Right hindlimb (tissue), 1 donor: ENCODE data around the gene MADD.

Source experiments
- DNase-seq: peaks from one replicate; pipeline ENCODE4 v3.0.0-alpha.2; 2018

The MADD gene

DNA sequence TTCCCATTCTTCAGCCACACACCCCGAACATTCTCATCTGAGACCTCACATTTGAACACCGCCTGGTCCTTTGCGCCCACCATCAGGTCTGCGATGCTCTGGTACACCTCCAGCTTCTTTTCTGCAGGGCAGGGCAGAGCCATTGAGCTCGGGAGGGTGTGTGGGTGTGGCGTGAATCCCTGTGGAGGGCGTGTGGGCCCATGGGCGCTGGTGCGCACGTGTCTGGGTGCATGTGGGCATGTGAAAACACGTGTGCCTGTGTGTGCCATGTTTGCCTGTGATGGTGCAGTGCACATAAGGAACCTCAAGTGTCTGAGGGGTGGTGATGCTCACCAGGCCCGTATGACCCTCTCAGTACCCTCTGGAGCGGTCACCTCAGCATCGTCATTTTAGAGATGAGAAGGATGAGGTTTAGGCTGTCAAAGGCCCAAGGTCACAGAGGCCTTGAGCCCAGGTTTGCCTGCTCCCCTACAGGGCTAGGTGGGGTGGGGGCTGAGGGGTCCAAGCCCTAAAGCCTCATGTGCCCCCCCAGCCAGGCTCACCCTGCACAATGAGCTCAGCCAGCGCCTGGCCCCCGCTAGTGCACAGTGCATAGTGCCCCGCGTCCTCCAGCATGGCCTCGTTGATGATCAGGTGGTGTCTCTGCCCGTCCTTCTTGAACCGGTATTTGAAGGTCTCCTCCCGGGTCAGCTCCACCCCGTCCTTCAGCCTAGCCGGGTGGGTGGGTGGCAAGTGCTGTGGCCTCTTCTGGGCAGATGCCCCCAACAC lies 72.3 kb downstream of the MADD start:
- no peak for DNase-seq

DNA sequence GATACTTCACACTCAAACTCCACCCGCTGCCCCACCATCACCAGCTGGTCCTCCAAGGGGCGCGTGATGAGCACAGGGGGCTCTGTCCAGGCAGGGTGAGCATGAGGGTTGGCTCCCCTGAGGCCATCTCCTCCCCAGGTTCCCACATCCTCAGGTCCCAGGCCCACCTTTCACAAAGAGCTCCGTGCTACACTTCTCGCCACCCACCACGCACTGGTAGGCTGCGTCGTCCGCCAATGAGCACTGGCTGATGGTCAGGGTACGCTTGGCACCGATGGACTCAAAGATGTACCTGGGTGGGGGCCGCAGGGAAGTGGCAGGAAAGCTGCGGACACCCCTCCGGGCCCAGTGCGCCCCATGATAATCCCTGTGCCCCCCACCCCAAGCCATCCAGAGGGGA lies 72.9 kb downstream of the MADD start:
- DNase-seq = no peak

DNA sequence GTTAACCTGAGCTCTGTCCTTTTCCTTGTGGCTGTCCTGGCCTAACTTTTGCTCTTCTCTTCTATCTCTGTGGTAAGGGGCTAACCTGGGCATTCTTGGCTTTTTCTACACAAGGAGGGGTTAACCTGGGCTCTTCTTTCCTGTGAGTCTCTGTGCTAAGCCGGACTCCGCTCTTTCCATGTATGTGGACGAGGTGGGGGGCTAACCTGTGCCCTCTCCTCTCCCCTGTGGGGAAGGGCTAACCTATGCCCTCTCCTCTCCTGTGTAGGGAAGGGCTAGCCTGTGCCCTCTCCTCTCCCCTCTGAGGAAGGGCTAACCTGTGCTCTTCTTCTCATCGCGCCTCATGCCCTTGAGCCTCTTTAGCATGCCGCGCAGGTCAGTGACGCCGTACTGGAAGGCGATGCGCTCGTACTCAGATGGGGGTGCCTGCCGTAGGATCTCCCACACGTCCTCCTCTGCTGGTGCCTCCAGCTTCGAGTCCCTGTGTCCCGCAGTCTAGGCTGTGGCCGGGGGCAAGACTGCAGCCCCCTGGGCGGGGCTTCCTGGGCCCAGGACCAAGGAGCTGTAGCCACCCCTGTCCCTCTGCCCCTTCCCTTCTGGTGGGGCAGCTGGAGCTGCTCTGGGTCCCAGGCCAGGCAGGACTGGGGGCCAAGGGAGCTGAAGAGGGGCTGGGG lies 76.1 kb downstream of the MADD start:
- no peak for DNase-seq

DNA sequence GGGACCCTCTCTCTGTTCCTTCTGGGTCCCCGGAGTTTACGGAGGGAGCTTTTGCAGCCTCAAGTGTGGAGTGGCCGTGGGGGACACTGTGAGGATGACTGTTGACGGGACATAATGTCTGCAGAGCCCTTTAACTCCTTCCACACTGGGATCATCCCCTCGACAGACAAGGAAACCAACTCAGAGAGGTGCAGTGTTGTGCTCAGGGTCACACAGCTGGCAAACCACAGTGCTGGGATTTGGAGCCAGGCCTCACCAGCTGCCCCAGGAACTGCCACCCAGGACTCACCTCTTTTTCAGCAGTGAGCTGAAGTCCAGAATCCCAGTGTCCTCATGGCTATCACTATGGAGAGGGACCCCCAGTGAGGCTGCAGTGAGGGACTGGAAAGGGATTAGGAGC lies 77.2 kb downstream of the MADD start:
- DNase-seq = no peak

DNA sequence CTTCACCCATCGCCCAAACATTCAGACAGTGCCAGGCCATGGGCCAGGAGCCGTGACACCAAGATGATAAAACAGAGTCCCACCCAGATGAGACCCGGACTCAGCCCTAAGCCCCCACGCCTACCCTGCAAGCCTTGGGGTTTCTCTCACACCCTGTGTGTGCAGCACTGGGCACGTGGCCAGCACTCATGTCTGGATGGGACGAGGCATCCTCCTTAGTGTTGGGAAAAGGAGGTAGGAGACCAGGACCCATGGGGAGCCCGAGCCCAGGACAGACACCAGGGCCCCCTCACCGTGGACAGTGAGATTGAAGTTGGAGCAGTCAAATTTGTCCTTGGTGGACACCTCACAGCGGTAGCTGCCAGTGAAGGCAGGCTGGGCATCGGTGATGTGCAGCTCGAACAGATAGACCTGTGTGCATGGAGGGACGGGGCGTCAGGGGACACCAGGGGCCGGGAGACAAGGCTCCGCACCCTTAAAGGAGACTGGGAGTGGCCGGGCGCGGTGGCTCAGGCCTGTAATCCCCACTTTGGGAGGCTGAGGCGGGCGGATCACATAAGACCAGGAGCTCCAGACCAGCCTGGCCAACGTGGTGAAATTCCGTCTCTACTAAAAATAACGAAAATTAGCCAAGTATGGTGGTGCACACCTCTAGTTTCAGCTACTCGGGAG lies 78.3 kb downstream of the MADD start:
- DNase-seq = no peak

DNA sequence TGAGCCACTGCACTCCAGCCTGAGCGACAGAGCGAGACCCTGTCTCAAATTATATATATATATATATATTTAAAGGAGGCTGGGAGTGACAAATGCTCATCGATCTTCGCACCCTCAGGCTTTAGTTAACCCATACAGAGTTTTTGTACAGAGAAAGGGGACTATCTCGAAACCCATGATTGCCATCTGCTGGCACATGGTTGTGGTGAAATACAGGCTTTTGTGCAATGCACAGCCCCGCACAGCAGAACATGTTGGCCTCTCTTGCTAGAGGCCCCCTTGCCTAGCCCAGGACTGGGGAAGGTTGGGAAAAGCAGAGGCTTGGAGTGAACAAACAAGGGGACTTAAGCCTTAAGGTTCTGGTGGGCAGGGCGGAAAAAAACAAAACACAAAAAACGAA lies 78.9 kb downstream of the MADD start:
- no peak for DNase-seq

DNA sequence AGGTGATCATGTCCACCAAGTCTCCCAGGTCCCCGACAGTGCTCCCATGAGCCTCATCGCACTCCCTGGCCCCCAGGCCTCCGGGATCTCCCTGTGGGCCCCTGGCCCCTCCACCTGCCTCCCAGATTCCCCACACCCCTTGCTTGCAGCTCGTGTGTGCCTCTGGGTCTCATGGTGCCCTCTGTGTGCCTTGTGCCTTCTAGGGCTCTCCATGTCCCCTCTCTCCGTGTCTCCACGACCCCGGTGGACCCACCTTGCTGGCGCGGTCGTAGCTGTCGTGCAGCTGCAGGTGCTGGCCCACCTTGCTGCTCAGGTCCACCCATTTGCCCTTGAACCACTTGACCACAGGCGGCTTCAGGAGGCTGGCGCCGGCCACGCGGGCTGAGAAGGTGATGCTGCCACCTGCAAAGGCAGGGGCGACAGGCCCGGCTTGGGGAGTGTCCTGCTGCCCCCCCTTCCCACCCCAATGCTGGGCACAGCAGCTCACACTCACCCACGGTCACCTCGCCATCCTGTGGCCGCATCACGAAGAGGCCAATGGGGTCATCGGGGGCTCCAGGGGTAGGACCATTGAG lies 79.7 kb downstream of the MADD start:
- no peak for DNase-seq

DNA sequence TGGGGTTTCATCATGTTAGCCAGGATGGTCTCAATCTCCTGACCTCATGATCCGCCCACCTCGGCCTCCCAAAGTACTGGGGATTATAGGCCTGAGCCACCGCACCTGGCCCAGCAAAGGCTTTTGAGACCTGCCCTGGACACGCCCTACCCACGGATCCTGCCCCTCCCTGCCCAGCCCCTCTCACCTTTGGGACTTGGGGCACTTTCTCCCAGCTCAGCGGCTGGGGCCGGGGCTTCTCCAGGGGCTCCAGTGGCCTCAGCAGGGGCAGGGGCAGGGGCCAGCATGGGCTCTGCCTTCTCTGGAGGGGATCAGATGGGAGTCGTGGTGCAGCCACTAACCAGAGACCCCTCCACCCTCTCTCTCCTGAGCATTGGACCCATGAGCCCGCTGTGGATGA lies 80.4 kb downstream of the MADD start:
- DNase-seq = no peak

DNA sequence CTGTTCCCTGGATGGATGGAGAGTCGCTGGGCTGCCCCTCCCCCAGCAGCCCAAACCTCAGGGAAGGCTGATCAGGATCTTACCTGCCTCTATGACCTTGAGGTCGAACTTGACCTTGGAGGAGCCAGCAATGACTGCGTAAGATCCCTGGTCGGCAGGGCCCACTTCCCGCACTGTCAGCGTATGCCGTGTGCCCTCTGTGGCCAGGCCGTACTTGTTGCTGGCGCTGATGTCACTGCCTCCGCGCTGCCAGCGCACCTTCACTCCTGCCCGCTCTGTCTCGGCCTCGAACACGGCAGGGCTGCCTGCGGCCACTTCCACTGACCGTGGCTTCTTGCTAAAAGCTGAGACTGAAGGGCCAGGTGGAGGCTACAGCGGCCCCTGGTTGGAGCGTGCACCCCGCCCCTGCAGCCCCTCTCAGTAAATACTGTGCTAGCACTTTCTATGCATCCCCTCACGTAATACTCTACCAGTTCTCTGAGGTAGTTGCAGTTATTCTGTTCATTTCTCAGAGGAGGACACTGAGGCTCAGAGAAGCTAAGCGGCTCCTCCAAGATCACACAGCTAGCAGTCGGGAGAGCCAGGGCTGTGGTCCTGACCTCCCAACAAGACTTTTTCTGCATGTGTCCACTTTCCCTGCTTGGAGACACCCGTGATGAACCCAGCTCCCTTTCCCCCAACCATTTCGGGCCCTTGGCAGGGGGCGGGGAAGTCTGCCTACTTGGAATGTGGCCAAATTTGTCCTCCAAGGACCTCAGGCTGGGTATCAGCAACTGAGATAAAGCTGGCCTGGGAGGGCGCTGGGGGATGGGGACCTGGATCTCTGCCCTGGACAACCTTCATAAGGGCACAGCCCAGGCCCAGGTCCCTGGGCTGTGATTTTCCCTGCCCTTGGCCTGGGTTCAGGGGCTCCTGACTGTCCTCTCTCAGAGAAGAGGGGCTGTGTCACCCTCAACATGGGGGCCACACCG lies 81.5 kb downstream of the MADD start:
- DNase-seq = no peak

DNA sequence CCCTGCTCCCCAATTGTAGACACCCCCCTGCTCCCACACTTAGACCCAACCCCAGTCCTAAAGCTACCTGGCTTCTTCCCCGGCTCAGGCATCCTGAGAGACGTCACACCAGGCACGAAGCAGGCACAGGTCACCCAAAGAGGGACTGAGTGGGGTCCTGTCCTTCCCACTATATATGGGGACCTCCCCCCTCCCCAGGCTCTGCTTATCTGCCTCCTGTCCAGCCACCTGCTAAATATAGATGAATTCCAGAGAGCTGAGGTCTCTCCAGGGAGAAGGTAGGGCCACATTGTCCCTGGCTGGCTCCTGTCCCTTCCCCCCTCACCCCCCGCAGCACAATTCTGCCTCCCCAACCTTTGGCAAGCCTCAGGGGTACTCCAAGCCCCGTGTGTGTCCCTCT lies 82.6 kb downstream of the MADD start, which contains the start of gene MYBPC3:
TSS of gene MYBPC3 (minus strand) at position 147 of the 400 bp plus-strand sequence. CDS start at position 92, 55 bp downstream.
- DNase-seq = no peak

DNA sequence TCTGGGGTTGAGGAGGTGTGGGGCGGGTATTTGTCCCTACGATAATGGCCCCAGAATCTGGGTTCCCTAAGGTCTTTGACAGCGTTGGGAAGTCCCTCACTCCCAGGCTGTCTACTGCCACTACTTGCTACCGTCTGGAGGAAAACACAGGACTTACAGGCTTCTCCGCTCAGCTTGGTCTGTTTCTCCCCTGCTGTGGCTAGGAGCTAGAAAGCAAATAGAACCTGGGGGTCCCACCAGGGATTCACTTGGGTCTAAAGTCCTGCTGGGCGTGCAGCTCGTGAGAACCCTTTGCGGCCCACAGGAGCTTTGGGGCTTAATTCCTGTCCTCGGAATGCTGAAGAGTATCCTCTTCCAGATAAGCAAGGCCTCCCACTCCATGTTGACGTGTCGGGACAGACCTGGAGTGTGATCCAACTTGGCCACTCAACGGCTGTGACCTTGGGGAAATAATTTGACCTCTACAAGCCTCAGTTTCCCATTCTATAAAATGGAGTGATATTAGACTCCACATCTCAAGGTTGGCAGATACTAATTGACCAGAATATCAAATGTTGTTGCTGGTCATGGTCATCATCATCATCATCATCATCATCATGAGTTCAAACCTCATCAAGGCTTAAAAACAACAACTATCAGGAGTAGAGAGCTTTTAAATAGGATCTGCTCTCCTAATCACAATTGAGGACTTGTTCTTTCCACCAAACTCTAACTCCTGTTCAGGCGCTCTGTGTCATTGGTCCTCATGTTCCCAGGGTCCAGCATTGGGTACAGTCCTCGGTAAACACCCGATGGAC lies 84.2 kb downstream of the MADD start:
- DNase-seq = no peak

DNA sequence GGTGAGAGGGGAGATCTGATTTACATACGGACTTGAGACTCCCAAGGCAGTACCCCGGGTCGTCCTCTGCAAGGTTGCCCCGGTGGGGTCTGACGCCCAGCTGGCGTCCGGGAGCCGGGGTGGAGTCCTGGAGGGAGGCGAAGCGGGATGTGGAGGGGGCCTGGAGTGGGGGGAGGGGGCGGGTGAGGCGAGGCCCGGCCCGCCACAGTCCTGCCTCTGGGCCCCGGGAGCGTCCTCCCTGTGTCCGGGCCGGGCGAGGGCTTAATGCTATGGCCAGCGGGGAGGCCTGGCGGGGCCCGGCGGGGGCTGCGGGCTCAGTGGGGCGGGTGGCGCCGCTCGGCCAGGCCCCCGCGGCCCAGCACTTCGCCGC lies 85.0 kb downstream of the MADD start:
- DNase-seq = no peak

DNA sequence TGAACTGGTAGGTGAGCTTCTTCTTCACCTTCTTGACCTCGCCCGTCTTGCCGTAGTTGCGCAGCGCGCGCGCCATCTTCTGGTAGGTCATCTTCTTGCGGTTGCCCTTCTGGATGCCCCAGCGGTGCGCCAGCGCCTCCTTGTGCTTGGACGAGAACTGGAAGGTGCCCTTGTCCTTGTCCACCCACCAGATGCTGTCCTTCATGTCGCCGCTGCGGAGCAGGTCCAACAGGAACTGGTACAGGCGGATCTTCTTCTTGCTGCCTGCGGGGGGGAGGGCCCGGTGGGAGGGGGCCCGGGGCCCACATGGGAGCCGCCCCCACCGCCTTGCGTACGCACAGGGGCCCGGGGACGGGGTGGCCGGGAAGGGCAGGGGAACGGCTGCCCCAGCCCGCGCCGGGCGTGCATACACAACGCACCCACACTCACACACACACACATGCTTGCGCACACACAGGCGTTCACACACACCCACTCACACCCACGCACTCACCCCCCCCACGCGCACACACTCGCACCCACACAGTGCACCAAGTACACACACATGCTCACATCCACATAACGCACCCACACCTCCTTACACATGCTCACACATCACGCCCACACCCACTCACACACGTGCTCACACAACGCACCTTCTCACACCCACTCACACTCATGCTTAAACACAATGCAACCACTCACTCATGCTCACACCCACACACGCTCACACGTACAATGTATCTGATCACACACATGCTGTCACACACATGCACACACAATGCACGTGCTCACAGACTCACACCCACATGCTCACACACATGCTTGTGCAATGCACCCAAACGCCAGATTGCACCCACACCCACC lies 85.6 kb downstream of the MADD start:
- peak; percentile 92 for DNase-seq

DNA sequence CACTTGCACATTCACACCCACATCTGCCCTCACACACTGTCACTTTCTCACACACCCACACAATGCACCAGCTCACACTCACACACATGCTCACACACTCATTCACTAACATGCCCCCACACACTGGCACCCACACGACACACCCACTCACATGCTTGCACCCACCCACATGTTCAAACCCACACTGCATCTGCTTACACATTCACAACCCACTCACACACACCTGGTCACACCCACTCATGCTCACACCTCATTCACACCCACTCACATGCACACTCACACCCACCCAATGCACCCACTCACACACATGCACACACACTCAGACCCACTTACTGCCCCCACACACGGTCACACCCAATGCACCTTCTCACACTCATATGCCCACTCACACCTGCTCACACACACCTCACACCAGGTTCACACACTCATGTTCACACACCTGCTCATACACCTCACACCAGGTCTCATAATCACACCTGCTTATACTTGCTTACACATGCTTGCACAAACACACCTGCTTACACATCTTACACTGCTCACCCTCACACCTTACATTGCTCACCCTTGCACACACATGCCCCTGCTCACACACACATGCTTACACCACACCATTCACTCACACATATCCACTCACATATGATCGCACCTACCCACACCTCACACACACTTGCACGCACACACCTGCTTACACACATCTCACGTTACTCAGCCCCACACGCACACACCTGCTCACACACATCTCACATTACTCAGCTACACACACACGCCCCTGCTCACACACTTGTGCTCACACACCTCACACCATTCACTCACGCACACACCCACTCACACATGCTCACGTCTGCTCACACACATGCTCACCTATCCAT lies 86.4 kb downstream of the MADD start:
- DNase-seq = no peak

DNA sequence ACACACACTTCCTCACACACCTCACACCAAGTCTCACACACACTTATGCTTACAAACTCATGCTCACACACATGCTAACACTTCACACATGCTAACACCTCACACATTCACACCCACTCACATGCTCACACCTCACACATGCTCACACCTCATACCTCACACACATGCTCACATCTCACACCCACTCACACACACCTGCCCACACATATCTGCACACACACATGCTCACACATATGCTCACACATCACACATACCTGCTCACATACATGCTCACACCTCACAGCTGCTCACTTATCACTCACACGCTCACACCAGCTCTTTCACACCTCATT lies 87.0 kb downstream of the MADD start:
- no peak for DNase-seq

DNA sequence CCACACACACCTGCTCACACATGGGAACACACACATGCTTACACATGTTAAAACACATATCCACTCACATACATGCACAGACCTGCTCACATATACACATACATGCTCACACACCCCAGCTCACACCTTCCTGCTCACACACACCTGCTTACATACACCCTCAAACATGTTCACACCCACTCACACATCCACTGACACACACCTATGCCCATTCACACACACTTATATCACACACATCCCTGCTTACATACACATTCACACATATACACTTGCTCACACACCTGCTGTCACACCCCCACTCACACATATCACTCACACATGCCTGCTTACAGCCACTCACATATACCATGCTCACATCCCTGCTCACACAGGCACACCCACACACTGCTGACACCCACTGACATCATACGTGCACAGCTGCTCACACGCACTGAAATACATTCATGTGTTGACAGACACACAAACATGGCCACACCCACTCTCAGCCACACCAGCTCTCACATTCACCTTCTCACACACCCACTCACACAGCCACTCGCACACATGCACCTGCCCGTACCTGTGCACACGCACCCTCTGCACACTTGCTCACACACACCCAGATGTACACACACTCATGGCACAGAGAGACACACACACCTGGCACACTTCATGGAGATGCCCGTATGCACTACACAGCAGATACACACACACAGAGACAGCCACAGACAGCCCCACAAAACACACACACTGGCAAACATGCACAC lies 88.2 kb downstream of the MADD start:
- no peak for DNase-seq

DNA sequence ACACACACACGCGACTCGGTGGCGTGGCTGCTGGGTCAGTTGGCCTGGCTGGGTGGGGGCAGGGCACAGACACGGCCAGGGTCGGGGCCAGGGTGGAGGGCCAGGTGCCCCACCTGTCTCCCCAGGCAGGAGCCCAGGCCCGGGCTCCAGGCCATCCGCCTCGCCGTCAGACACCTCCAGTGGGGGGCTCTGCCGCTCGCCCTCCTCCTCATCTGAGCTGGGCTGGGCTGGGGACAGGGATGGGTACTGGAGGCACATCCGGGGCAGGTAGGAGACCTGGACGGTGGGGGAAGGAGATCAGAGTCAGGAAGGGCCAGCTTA lies 88.8 kb downstream of the MADD start:
- DNase-seq = no peak

DNA sequence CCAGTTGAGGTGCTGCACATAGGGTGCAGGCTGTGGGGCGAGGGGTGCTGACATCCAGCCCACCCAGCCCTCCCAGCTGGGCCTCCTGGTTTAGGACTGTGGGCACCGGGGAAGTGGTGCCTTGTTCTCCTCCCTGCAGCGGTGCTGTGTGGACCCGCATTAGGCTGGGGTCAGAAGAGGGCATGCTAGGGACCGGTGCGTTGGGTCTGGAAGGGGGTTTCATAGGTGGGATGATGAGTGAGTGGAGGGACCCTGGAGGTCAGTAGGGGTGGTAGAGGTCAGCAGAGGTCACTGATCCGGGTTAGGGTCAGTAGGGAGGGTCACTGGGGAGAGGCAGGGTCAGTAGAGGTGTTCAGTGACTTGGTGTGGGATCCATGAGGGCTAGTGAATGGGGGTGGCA lies 89.2 kb downstream of the MADD start:
- no peak for DNase-seq

DNA sequence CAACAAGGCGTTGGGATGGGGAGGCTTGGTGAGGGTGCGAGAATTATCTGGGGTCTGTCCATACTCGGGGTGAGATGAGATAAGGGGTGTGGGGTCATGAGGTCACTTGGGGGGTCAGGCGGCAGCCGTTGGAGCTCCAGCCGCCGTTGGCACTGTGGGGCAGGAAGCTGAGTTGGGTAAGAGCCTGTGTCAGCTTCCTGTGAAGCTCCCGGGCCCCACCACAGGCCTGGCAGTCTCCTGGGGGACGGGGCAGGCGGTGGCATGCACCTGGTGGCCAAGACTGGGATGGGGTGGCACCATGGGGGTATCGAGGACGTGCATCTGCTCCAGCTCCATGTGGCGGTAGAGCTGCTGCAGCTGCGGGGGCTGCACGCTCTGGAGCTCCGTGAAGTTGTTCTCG lies 89.7 kb downstream of the MADD start:
- DNase-seq = no peak
